Right hindlimb (tissue), 1 donor: Measurements from ENCODE around the gene COA8.

ENCODE experiments used
- DNase-seq: peaks from one replicate; pipeline ENCODE4 v3.0.0-alpha.2; 2018

COA8 gene

GRCh38 chr14:103537175-103537990 is 25.4 kb upstream of the COA8 start:
- DNase-seq, result no peak

DNA sequence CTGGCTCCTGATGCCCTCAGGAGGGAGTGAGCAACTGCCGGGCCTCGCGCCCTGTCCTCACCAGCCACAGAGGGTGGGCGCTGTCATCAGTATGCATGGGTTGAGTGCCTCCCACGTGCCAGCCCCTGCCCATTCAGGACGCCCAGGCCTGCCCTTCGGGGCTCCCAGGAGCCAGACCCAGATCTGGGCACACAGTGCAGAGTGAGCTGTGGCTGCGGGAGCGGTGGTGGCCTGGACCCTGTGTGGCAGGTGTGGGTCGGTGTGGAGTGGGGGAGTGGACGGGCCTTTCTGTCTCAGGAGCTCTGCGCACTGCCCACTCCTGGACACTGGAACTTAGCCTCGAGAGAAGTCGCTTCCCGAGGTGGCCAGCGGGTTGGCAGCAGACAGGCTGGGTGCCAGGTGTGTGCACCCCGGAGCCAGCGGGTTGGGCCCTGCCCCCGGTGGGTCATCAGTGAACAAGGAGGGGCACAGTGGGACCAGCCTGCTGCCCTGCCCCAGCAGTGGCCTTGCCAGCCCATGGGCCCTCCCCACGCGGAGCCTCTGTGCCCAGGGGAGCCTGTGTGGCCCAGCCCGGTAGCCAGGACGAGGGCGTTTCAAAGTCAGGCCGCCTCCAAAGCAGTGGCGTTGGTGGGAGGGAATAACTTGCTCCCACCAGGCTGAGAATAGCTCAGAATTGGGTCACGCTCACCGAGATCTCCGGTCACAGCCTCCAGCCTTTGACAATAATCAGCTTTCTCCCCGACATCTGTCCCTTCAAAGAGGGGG is 24.3 kb upstream of the COA8 start:
- no peak for DNase-seq

DNA sequence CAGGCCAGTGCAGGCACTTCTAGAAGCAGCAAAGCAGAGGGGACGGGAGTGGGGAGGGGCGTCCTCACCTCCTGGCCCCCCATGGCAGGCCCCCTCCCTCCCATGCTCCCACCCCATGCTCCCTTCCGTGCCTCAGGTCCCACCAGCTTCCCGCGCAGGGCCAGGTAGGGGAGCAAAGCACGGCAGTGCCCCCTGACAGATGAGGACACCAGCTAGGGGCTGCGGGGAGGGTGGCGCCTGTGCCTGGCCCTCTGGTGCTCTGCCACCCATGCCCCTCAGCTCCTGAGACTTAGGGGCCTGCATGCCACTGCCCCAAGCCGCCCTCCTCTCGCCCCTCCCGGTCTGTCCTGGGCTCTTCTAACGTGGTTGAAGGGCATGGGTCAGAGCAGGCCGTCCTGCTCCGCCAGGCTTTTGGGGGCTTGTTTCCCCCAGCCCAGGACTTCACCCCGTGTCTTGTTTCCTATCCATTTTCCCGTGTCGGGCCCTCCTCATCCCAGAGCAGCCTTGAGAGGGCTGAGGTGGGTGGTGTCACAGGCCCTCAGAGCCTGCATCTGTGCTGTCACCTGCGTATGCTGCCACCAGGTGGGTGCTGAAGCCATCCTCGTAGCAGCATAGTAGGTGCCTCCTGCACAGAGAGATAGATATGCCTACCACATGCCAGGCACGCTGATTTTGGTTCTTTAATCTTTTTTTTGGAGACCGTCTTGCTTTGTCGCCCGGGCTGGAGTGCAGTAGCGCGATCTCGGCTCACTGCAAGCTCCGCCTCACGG is 23.5 kb upstream of the COA8 start:
- DNase-seq, result no peak

GRCh38 chr14:103540821-103541708 is 21.7 kb upstream of the COA8 start:
- DNase-seq, result peak; percentile 70

GRCh38 chr14:103541709-103542604 is 20.8 kb upstream of the COA8 start:
- peak; percentile 33 for DNase-seq

DNA sequence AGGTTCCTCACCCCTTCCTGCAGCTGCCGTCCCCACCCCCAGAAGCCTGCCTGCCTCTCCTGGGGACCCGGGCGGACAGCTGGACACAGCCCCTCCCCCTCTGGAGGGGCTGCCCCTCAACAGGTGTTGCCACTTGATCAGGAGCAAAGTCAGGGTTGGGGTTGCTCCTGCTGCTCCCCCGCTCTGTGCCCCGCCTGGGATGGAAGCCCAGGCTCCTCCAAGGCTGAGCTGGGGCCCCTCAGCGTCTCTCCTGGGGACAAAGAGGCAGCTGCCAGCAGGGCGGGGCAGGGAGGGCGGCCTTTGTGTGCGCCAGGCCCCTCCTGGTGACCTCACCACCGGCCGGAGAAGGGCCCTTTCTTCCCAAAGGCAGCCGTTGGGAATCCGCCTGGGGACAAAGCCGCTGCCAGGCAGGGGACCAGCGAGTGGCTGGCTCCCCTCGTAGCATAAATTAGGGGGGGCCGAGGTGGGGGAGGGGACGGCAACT is 20.1 kb upstream of the COA8 start:
- DNase-seq, result peak; percentile 87

DNA sequence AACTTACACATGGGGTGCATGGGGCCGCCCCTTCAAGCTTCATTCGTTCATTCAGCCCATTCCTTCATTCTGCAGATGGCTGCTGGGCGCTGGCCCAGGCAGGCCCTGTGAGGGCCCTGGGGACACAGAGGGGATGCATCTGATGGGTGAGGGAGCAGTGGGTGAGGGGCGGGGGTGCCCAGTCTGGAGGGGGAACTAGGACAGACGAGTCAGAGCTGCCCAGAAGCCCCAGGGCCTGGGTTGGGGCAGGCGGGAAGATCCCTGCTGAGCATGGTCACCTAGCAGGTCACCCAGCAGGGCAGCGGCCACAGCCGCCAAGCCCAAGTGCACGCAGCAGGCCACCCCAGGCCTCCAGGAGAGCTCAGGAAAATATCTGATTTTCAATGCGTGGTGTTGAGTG is 19.6 kb upstream of the COA8 start:
- DNase-seq, result peak; percentile 29

DNA sequence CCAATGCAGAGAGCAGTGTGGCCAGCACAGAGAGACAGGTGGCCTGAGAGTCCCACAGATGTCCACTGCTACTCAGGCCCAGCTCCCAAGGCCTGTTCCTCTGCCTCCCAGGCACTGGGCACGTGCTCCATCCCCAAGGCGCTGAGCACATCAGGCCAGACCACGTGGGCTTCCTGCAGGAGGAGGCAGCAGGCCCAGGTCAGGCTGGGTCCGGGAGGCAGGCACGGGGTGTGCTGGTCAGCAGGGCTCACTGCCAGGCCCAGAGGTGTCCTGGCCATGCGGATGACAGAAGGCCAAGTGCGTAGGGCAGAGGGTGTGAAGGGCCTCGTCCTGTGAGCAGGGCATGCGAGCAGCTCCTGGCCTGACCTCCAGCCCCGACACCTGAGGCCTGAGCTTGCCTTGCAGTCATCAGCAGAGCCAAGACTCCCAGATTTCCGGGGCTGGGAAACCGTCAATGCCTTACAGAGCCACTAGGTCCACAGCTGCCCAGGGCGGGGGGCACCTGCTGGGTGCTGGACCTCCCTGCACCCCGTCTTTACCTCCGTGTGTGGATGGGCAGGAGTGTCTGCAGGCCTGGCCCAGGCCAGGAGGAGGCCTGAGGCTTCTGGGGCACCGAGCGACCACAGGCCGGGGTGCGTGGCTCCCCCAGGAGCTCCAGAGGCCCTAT is 18.9 kb upstream of the COA8 start:
- peak; percentile 33 for DNase-seq

DNA sequence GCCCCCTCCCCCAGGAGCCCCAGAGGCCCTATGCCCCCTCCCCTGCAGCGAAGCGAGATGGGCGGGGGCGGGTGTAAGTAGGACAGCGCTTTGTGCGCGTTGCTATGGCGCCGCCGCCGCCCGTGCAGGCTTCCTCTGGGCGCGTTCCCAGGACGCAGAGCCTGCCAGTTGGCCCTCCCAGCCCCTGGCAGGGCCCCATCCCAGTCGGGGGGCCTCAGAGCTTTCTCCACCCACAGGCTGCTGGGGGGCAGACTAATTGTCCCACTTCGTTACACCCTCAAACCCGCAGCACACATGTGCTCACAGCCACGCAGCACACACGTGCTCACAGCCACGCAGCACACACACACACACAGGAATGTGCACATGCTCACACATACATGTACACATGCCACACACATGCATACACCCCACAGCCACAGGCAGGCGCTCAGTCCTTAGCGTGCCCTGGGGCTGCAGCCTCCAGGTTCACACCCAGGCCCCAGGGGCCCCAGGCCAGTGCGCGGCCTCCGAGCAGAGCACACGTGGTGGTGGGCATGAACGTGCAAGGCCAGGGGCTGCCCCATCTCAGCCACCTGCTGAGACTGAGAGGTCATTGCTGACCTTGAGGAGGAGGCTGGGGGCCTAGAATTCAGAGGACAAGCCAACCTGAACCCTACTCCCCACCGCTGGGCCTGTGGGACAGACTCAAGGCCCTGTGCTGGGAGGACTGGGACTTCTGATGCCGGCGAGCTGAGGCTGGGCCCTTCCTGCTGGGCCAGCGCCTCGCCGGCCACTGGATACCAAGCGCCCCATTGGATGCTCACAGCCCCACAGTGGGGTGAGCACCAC is 18.2 kb upstream of the COA8 start:
- DNase-seq, result peak; percentile 83

DNA sequence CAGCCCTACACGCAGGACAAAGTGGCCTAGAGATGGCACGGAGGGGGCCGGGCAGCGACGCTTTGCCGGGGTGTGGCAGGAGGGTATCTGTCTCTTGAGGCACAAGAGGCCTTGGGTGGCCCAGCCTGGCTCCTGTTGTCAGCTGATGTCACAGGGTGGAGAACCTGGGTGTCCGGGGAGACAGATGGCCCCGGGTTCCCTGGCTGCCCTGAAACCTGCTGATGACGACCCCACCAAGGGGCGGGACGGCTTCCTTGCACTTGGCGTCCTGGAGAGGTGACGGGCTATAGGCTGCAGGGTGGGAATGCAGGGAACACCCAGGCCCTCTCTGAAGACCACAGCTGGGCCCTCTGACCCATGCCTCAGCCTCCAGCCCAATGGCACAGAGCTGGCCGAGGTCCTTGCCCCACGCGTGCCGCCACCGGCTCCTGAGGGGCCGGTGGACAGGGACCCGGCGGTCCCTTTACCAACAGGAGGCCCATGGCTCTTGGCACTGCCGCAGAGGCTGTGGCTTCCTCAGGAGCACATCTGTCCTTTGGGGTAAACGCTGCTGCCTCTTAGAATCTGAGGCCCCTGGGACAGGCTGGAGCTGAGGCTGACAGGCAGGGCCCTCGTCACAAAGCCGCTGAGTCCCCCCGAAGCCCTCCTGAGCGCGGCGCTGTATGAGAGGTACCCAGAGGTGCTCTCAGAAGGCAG is 17.4 kb upstream of the COA8 start:
- DNase-seq, result peak; percentile 26

- peak; percentile 31 for DNase-seq
Measured at GRCh38 chr14:103545915-103546651, 16.7 kb upstream of the COA8 start.

DNA sequence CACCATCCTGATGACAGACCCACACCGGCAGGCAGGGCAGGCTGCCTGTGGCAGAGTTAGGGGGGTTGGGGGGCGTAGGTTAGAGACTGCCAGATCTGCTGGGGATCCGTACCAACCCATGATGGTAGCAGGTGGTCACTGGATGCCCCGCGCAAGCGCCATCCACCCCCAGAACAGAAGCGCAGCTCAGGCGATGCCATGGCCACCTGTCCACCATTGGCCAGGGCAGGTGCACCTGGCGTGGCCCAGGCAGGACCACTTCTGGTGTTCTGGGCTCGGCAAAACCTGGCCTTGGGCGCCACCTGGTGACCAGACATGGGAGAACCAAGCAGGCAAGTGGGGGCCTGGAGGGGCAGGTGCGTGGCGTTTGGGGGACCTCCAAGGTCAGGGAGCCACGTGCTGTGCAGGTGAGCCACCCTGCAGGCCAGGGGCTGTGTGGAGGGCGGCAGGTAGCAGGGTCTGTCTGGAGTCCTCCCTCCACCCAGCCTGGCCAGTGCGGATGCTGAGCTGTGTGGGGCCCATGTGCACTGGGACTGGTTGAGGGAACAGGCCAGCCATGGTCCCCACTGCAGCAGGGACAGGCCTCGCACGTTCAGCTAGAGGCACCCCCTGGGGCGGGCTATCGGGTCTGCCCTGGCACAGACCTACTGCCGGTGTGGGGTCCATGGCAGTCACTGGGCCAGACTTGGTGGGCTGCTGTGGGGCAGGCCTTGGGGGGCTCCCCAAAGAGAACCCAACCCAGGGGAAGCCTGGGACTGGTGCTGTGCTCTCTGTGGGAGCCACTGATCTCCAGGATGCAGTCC is 15.9 kb upstream of the COA8 start:
- peak; percentile 76 for DNase-seq

- peak; percentile 16 for DNase-seq
Measured at GRCh38 chr14:103547455-103547940, 15.3 kb upstream of the COA8 start.

DNA sequence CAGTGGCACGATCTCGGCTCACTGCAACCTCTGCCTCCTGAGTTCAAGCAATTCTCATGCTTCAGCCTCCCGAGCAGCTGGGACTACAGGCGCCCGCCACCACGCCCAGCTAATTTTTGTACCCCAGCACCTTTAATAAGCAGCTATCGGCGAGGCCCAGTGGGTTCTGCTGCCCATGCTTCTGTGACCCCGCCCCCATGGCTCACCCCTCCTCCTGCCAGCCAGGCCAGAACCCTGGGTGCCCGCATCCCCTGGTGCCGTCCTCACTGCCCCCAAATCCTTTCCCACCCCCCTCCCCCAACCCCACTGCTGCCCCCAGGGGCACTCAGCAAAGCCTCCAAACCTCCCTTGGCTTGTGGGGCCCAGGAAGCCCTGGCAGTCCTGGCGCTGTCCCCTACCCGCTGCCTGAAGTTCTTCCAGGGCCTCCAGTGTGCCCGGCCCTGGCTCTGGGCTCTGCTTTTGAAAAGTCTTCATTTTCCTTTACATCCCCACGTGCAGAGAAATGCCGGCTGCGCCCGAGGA is 14.8 kb upstream of the COA8 start:
- DNase-seq, result peak; percentile 21

GRCh38 chr14:103548463-103549351 is 14.1 kb upstream of the COA8 start:
- peak; percentile 16 for DNase-seq
